ENCODE measurements around the gene SPSB3.

Gene SPSB3

GRCh38 chr16:1762196-1762878 is 20.0 kb downstream of the SPSB3 start:
- DNase-seq = no peak

GRCh38 chr16:1761751-1762150 is 20.6 kb downstream of the SPSB3 start:
- no peak for DNase-seq

- no peak for DNase-seq
Measured at GRCh38 chr16:1760911-1761310, 21.5 kb downstream of the SPSB3 start.

- DNase-seq = no peak
Measured at GRCh38 chr16:1759511-1759910, 22.9 kb downstream of the SPSB3 start.

GRCh38 chr16:1758923-1759322 is 23.4 kb downstream of the SPSB3 start:
- DNase-seq = no peak

GRCh38 chr16:1757714-1758461 is 24.5 kb downstream of the SPSB3 start:
- no peak for DNase-seq

- DNase-seq = no peak
Measured at GRCh38 chr16:1754204-1754603, 28.2 kb downstream of the SPSB3 start.

- no peak for DNase-seq
Measured at GRCh38 chr16:1752853-1753252, 29.5 kb downstream of the SPSB3 start.

GRCh38 chr16:1751946-1752345 is 30.4 kb downstream of the SPSB3 start:
- no peak for DNase-seq

GRCh38 chr16:1749152-1750117 is 32.9 kb downstream of the SPSB3 start:
- no peak for DNase-seq

GRCh38 chr16:1747934-1748333 is 34.4 kb downstream of the SPSB3 start:
- no peak for DNase-seq

- DNase-seq = no peak
Measured at GRCh38 chr16:1746693-1747195, 35.6 kb downstream of the SPSB3 start.

GRCh38 chr16:1745900-1746692 is 36.3 kb downstream of the SPSB3 start:
- no peak for DNase-seq

- no peak for DNase-seq
Measured at GRCh38 chr16:1745181-1745899, 37.0 kb downstream of the SPSB3 start.

- DNase-seq = no peak
Measured at GRCh38 chr16:1744338-1744840, 38.0 kb downstream of the SPSB3 start.

GRCh38 chr16:1743376-1744337 is 38.7 kb downstream of the SPSB3 start:
- DNase-seq = no peak

- DNase-seq = no peak
Measured at GRCh38 chr16:1741553-1742165, 40.7 kb downstream of the SPSB3 start.

- DNase-seq = no peak
Measured at GRCh38 chr16:1740781-1741490, 41.4 kb downstream of the SPSB3 start.

GRCh38 chr16:1740234-1740633 is 42.1 kb downstream of the SPSB3 start:
- DNase-seq = no peak
